Measurements from ENCODE around the gene APOL5.
"Not testable (repeated sequence)": the region's sequence is repeated elsewhere in the genome, so short reads cannot be mapped to it uniquely, and the experiment has no call there.

The APOL5 gene

DNA sequence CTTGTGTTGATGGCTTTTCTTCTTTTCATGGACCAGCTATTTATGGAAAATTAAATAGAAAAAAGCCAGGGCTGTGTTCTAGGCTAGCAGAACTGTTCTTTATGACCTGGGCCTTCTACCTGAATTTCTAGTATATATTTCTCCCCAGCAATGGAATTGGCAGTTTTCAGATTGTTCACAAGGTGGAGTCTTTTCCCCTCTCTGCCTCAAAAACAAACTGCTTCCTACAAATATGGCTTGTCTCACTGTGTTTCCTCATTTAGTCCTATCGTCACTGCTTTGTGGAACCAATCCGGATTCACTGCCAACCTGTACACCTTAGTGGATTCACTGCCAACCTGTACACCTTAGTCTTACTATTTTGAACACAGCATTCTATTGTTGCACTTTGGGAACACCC is 5.0 kb upstream of the APOL5 start:
- DNase-seq, result no peak

DNA sequence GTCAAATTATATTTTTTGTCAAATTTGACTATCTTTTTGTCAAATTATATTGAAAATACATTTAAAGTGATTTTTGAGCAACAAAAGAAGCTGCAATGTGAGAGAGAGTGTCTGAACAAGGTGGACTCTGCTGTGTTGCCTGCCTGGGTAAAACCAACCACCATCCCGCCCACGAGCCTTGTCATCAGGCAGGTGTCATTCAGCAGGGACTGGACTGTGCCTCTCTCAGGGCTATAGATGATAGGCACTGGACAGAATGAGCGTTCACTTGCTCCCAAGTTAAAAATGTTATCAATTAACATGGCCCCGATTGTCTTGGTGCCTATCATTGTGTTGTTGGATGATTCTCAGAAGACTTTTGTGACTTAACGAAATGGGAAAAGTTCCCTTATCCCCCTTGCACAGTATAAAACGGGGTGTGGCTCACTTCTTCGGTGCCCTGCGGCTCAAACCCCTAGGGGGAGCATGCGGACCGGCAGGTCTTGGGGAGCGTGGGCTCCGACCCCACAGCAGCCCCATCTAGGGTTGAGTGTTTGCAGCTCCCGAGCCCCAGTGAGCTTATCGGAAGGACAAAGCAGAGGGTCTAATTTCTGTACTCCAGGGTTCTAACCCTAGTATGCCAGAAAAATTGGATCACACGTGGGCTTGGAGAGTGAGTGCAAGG is 1.7 kb downstream of the APOL5 start:
- DNase-seq, result no peak

DNA sequence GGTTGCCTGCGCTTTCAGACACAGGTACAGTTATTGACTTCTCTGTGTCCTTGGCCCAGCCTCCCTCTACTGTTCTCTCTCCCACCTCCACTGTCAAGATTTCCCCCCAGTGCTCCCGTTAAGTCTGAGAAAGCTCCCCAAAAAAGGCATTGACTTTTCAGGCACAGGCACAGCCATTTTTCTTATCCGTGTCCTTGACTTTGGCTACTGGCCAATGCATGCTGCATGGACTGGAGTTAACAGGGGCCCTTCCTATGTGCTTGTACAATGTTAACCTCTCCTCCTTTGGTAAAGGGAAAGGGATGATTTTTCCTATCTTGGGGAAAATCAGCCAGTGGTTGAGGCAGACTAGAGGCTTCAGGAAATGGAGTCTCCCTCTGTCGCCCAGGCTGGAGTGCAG is 4.3 kb downstream of the APOL5 start:
- DNase-seq, result no peak

DNA sequence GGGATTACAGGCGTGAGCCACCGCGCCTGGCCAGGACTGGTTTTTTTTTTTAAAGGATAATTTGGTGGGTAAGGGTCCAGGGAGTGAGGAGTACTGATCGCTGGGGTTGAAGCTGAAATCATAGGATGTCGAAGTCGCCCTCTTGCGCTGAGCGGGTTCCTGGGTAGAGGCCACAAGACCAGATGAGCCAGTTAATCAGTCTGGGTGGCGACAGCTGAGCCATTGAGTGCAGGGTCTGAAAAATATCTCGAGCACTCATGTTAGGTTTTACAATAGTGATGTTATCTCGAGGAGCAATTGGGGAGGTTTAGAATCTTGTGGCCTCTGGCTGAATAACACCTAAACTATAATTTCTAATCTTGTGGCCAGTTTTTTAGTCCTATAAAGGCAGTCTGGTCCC is 7.8 kb downstream of the APOL5 start:
- no peak for DNase-seq

DNA sequence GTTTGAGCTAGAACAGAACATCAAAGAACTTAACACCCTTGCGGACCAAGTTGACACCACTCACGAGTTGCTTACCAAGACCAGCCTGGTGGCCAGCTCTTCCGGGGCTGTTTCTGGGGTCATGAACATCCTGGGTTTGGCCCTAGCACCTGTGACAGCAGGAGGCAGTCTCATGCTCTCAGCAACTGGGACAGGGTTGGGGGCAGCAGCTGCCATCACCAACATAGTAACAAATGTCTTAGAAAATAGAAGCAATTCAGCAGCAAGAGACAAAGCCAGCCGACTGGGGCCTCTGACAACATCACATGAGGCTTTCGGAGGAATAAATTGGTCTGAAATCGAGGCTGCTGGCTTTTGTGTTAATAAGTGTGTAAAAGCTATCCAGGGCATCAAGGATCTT is 8.7 kb downstream of the APOL5 start:
- DNase-seq, result no peak

DNA sequence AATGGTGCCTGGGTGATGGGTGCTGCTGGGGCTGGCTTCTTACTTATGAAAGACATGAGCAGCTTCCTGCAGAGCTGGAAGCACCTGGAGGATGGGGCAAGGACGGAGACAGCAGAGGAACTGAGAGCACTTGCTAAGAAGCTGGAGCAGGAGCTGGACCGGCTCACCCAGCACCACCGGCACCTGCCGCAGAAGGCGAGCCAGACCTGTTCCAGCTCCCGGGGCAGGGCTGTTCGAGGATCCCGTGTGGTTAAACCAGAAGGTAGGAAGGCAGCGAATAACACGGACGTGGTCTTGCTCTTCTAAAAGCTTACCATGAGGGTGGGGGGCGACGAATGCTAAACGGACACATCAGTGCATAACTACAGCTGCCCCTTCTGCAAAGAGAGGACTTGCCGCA is 9.3 kb downstream of the APOL5 start:
- DNase-seq, result no peak

DNA sequence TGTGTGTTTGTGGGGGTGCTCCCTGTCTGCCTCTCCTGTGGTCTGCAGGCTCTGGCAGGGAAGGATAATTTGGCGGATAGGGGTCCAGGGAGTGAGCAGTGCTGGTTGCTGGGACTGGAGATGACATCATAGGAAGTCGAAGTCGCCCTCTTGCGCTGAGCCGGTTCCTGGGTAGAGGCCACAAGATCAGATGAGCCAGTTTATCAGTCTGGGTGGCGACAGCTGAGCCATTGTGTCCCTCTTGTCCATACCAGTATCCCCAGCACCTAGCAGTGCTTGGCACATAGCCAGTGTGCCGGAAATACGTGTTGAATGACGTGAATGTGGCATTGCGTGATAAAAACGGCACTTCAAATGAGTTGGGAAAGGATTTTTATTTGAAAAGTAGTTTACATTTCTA is 9.8 kb downstream of the APOL5 start:
- no peak for DNase-seq

DNA sequence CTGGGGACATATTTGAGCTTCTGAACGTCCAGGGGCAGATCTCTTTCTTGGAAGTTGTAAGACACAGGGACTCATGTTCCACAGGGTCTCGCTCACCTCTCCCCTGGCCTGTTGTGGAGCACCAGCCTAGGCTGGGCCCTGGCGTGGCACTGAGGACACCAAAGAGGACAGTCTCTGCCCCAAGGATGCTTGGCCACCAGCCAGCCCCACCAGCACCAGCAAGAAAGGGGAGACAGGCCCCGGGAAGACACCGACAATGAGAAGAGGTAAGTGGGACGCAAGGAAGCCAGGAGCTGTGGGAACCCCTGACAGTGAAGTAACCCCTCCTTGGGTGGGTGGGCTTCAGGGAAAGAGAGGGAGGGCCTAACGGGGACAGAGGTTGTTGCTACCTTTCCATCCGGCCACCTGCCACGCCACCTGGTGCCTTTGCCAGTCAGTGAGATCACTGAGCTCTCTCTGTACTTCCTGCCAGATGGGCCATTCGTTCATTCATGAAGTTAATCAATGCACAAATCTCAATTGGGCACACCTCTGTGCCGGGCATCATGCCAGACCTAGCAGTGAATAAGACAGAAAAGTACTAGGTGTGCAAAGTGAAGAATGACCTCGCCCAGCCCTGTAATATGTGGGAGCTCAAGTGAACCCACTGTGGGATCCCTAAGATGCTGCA is 11.1 kb downstream of the APOL5 start:
- DNase-seq, result no peak

DNA sequence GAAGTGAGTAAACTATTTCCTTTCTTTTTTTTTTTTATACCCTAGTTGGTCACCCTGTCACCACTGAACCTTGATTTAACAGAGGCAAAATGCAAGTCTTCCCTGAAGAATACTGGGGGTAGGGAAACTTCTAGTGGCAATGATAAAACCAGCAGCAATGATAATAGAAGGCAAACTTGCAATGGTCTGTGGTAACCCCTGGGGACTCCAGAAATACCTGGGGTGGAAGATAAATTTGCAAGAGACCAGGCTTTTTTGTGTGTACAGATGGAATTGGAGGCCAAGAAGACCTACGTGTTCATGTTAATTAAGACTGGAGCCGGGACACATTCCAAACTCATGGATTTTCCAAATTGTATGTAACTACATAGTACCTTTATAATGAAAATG is 11.6 kb downstream of the APOL5 start:
- no peak for DNase-seq

DNA sequence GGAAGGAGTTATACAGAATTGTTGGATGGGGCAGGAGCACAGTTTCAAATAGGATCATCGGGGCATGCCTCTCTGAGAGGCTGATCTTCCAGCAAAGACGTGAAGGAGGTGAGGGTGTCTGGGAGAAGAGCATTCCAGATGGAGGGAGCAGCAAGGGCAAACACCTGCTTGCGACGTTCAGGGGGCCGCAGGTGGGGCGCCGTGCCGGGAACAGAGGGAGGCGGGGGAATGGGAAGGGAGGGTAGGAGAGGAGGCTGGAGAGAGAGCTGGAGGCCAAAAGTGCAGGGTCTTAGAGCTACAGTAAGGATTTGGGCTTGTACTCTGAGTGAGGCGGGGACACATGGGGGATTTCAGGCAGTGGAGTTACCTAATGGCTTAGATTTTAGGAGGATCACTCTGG is 13.6 kb downstream of the APOL5 start:
- DNase-seq, result no peak

DNA sequence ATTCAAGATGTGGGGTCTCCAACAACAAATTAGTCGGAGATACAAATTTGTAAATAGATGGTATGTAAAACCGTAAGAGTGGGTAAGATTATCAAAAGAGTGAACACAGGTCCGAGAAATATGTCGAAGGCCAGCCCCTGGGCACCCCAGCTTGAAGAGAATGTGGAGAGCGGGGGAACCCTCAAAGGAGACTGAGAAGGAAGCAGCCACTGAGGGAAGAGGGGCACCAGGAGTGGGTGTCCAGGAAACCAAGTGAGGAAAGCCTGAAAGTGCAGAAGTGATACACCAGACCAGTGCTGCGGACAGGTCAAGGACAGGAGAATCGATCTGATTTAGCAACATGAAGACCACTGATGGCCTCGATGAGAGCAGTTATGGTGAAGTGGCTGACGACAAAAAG is 14.4 kb downstream of the APOL5 start:
- no peak for DNase-seq

DNA sequence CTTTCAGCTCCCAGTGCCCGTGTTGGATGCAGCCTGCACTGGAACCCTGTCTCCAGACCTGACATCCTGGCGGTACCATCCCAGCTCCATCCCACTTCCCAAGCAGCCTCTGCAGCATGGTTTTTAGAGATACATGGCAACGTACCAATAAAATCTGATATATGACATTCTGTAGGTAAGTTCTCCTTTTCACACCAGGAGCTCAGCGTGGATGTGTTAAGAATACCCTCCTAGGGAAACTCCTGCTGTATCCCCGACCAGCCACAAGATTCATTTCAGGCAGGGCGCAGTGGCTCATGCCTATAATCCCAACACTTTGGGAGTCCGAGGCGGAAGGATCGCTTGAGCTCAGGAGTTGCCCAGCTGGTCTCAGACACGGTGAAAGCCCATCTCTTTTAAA is 15.4 kb downstream of the APOL5 start:
- no peak for DNase-seq

DNA sequence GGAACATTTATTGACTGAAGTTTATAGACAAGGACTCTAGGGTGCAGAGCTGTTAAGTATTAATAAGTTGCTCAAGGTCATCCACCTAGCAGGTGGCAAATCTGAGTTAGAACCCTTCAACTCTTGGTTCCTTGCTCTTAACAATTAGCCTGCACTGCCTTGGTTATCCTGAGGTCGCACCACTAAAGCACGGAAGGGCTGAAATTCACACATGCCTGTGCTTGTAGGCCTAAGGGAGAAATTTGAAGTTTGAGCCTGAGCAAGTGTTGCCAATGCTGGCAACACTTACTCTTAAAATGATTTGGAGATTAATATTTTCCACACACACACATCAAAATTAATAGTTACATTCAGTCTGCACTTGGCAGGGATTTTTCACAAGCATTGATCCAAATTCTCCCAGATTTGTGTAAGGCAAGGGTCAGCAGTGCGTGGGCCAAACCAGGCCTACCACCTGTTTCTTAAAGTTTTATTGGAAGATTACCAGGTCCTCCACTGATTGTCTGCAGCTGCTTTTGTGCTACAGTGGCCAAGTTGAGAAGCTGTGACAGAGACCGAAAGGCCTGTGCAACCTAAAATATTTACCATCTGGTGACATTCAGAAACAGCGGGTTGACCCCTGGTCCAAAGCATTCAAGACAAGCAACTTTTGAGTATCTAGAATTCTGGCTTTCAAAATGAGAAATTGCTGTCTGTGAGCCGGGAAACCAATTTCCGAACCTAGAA is 16.3 kb downstream of the APOL5 start:
- no peak for DNase-seq

DNA sequence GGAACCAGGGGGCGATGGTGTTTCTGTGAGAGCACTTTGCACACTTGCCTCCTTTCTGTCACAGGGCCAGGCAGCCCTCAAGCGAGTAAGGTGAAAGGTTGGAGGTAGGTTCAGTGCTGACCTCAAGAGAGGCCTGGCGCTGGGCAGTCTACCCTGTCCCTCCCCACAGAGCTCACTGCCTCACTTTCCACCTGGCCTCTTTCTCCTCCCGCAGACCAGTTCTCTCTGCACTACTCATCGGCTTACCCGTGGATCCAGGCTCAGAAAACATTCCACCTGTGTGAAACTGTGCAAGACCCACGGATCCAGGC is 16.8 kb downstream of the APOL5 start:
- no peak for DNase-seq

DNA sequence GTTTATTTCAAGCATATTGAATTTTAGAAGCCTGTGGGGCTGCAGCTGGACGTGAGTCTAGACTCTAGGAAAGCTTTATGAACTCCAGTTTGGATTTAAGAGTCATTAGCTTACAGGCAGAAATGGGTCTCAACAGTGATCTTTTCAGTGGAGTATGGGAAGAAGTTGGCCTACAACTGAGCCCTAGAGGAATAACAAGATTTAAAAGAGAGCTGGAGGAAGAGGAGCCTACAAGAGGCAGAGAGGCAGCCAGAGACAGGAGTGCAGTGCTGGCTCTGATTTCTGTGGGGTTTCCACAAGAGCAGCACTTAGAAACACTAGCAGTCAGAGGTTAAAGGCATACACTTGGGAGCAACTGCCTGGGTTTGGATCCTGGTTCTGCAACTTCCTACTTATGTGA is 17.9 kb downstream of the APOL5 start:
- DNase-seq, result no peak

DNA sequence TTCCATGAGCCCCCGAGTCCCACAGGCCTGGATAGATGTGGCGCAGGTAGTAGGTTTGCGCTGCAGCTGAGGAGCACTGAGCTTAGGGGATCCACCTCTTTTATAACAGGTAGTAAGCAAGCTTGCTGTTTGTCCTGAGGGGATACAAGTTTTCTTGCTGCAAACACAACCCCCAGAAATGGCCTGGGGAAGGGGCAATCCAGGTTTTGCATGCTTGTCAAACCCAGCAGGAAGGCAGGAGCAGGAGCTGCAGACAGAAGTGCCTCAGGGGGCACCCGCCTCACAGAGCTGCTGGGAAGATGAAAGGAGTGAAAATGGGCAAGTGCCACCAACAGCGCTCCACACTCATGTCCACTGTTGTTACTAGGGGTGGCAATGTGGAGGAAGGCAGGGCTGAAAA is 18.5 kb downstream of the APOL5 start:
- DNase-seq, result no peak

DNA sequence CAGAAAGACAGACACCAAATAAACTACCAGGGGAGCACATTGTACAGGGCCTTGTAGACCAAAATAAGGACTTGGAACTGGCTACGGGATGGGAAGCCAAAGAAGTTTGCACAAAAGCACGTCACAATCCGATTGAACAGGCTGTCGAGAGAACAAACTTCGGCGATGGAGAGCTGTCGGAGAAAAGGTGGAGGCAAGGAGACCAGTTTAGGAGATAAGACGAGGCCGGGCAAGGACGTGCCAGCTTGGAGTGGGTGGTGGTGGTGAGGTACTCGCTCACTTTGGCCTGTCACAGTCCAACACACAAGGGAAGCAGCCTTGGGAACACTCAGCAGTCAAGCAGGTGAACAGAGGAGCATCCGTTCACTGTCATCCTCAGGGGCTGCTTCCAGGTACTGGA is 19.0 kb downstream of the APOL5 start:
- DNase-seq, result no peak

DNA sequence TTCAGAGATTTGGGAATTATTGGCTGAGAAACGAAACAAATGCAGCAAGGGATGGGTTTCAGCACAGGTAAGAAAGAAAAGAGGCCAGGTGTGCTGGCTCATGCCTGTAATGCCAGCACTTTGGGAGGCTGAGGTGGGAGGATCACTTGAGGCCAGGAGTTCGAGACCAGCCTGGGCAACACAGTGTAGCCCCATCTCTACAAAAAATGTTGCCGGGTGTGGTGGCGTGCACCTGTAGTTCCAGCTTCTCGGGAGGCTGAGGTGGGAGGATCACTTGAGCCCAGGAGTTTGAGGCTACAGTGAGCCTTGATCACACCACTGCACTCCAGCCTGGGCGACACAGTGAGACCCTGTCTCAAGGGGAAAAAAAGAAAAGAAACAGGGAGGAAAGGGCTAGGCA is 20.2 kb downstream of the APOL5 start:
- not testable (repeated sequence) for DNase-seq

DNA sequence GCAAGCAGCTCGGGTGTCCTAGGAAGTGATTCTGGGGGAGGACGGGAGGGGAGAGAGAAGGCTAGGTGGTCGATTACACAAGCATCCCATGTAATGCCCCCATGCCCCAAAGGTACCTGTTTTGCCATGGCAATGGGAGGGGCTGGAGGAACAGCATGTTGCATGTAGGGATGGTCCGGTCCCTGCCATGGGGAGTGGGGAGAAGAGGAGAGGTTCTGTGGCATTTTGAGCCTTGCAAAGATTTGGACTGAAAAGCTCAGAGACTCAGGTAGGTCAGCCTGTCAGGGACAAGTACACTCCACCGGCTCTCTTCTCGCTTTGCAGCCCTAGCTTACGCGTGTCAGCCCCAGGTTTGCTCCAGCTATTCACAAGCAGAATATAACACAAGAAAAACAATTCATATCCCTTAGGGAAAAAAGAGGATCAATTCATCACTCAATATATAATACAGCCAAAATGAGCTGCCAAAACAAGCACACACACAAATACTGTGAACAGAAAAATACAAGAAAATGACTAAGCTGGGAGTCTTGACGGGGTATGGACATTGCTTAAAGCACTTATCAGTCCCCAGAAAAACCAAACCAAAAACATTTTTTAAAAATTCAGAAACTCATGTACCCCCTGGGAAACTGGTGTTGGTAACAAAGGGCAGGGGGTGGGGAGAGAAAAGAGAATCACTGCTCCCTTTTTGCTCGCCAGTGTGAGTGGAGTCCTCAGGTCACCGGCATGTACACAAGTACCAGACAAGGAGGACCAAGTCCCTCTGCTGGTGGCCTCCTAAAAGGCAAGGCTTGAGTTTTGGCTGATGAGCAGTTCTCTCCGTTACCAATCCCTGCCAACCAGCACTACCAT is 21.6 kb downstream of the APOL5 start:
- no peak for DNase-seq

DNA sequence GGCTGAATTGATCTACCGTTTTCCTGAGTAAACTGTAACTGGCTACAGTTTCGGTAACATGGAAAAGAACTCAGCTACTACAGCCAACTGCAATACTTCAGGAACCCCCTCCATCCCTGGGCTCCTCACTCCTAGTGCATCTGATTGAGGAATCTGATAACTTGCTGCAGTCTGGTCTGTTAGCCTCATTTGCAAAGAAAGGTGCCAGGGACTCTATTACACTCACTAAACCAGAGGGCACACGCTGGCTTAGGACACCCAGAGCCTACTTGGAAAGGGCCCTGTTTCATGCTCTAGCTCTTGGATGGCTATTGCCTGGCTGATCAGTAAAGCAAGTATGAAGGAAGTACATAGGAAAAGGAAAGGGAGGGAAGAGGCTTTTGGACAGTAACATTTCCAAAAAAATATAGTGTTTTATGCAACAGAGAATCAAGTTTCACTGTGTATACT is 22.3 kb downstream of the APOL5 start:
- DNase-seq, result no peak

DNA sequence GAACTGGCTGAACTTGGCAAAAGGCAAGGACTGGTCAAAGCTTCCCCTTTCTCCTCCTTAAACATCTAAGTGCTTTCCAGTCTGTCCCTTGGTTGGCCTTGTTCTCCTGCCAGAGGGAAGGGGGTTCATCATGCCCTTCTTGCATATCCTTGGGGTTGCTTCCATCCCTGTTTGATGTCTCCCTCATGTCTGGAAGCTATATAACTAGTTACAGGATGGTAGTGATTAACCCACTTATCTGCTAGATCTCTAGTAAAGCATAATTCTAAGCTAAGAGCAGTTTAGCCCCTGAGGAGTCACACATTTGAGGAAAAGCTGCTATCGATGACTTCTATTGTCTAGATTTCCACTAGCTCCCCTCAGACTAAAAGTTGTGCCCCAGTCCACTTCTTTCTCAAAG is 22.9 kb downstream of the APOL5 start:
- DNase-seq, result no peak

DNA sequence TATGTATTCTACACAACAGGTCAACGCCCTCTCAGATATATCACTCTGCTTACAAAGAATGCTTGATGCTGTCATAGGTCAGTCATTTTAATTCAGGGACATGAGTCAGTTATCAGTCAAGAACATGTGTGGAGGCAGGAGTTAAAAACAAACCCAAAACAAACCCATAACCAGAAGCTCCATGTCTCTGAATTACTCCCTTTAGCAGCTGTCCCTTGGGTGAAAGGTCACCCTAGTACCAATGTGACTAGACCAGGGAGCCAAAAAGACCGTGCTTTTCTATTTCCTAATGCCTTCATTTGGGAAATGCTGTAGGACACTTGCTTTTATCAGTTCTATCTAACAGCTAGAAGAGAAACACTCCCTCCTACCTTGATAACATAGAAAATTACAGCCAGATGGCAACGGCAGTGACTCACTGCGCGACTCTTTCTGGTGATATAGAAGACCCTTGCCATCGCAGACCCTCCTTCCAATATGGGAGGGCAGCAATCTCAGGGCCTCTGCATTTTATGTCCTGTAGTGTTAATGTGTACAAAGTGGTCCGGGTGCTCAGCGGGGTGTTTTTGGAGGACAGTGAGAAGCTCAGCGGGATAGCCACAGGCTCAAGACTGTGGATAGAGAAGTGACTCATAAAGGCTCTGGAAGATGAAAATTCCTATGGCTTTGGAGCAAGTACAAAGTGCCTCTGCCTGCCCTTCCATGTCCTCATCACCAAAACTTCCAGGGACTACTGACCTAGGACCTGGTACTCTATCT is 24.8 kb downstream of the APOL5 start:
- DNase-seq, result no peak

DNA sequence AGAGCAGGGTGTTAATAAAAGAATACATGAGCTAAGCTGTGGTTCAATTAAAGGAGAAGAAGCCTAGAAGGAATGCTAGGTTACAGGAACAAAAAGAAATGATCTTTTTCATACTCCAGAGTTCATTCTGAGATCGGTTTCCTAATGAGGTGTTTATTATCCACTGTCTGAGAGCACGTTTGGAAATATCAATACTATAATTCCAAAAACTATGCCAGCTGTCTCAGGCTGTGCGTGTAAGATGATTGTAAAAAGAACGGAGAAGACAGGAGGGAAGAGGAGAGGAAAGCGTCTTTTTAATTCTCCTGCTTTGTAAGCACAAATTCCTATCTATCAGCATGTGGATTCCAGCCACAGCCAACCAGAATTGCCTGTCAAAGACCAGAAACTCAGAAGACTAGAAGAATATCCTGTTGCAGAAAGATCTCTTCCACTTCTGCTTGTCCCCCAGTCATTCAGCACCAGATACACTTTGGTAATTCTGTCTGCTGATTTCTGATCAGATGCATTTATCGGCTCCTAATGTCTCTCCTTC is 25.7 kb downstream of the APOL5 start:
- DNase-seq, result no peak

Data from NCI-H1048 (cell line).